Esophagus muscularis mucosa (tissue), 4 donors: ENCODE measurements around the gene IGF1R. TPM values are rescaled to one million over a fixed set of nuclear protein-coding genes. Genes with fewer than 3 reads are reported as not detected.

Experiments used
- DNase-seq: peaks from one replicate; pipeline ENCODE4 v3.0.0-alpha.2; 2017; ENCODE audit errors: extremely low spot score
- H3K27ac ChIP-seq, 4 donors: fragments of 200-600 bp; sonication (generic); replicated peaks in 1 of 4; 1 replicate in 3 of 4; 2 replicates in 1 of 4; pipeline ENCODE4 v1.5.1; 2016 to 2019; ENCODE audit warnings: mild to moderate bottlenecking in 1 of 4
- H3K27me3 ChIP-seq, 4 donors: fragments of 200-600 bp; sonication (generic); one replicate each; pipeline versions ENCODE4 v1.5.1 to v1.6.0; 2016 to 2019
- H3K36me3 ChIP-seq, 4 donors: fragments of 200-600 bp; sonication (generic); one replicate each; pipeline ENCODE4 v1.5.1; 2016 to 2019
- H3K4me1 ChIP-seq, 4 donors: fragments of 200-600 bp; sonication (generic); one replicate each; pipeline ENCODE4 v1.5.1; 2016 to 2019
- H3K4me3 ChIP-seq, 4 donors: fragments of 200-600 bp; sonication (generic); 1 replicate in 2 of 4; 2 replicates in 2 of 4; pipeline ENCODE4 v1.5.1; 2016 to 2019; ENCODE audit warnings: mild to moderate bottlenecking in 4 of 4, moderate library complexity in 1 of 4
- H3K9me3 ChIP-seq, 4 donors: fragments of 200-600 bp; sonication (generic); 1 replicate in 3 of 4; 2 replicates in 1 of 4; pipeline ENCODE4 v1.5.1; 2016 to 2019
- EP300 ChIP-seq: sonication (generic); formaldehyde crosslinking; IDR thresholded peaks from one replicate; pipeline ENCODE4 v1.6.1; 2017; ENCODE audit warnings: antibody characterized with exemption
- POLR2A ChIP-seq: fragments of 450-650 bp; IDR thresholded peaks from one replicate; pipeline ENCODE4 v1.6.1; 2017; ENCODE audit warnings: antibody characterized with exemption, moderate library complexity, mild to moderate bottlenecking, low read depth
- POLR2AphosphoS5 ChIP-seq, 2 donors: sonication (generic); formaldehyde crosslinking; IDR thresholded peaks; one replicate each; pipeline ENCODE4 v1.6.1; 2017; ENCODE audit warnings: antibody characterized with exemption in 2 of 2
- WGBS: methylation state at CpG from one replicate; pipeline ENCODE4 v1.1.5; 2018; 5-methylcytosine and 5-hydroxymethylcytosine counted together
- intact Hi-C: fragments of 100-400 bp; cut with DNase I; formaldehyde crosslinking; loops from one replicate; pipeline ENCODE4 v1.15.1; 2023
- total RNA-seq, 4 donors: library from RNA; depleted of rRNA; stranded (reverse); fragments of >200 nt; gene quantifications; one replicate each; pipeline versions ENCODE4 v1.1.0 to v1.2.1, GENCODE V29; 2016
- TF ChIP-seq, protein P1 (sequence below), 3 experiments: fragments of 200-600 bp in 2 of 3; fragments of 450-650 bp in 1 of 3; sonication (generic) in 2 of 3; IDR thresholded peaks; one replicate each; pipeline ENCODE4 v1.5.1; 2017 to 2019; ENCODE audit warnings: antibody characterized with exemption in 3 of 3, mild to moderate bottlenecking in 2 of 3, moderate library complexity in 1 of 3

Gene IGF1R
- total RNA-seq, 4 donors from 2014 or later: 33.6 to 95.3 (median 49.7) TPM

DNA sequence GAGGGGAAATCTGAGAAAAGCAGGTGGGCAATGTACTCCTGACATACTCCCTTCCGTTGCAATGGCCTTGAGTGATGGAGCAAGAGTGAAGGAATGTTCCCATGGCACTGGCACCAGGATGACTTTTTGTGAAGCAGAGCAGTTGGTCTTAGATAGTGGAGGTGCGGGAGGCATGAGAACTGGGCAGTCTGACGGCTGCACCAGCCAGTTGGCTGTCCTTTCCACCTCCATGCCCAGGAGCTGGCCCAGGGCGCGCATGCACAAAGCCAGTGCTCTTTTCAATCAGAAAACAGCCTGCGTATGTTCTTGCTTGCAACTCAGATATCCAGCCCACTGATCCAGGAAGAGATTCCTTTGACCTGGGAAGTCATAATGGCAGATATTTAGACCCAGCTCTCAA, 222.4 kb downstream of the IGF1R start:
- Histone ChIP-seq H3K4me3 (no peak overlapping the region), H3K27ac (no peak overlapping the region), H3K9me3 (no peaks in the 10 kb centered on the region), H3K4me1 (peaks cover 33 to 61% (median 46%) of the 10 kb centered on the region in 4 donors), H3K36me3 (no peaks in the 10 kb centered on the region), H3K27me3 (no peaks in the 10 kb centered on the region)
- intact Hi-C loops: no loop called here
- DNase-seq: no peak
- WGBS: 95% methylated on average over 2 of the region's 6 CpGs
- TF ChIP-seq EP300 (no peak), POLR2A (no peak), POLR2AphosphoS5 (IDR thresholded peaks at IDR 0.05) (no peak)
- TF ChIP-seq, protein P1, sequence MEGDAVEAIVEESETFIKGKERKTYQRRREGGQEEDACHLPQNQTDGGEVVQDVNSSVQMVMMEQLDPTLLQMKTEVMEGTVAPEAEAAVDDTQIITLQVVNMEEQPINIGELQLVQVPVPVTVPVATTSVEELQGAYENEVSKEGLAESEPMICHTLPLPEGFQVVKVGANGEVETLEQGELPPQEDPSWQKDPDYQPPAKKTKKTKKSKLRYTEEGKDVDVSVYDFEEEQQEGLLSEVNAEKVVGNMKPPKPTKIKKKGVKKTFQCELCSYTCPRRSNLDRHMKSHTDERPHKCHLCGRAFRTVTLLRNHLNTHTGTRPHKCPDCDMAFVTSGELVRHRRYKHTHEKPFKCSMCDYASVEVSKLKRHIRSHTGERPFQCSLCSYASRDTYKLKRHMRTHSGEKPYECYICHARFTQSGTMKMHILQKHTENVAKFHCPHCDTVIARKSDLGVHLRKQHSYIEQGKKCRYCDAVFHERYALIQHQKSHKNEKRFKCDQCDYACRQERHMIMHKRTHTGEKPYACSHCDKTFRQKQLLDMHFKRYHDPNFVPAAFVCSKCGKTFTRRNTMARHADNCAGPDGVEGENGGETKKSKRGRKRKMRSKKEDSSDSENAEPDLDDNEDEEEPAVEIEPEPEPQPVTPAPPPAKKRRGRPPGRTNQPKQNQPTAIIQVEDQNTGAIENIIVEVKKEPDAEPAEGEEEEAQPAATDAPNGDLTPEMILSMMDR (IDR thresholded peaks at IDR 0.05): no peak

DNA sequence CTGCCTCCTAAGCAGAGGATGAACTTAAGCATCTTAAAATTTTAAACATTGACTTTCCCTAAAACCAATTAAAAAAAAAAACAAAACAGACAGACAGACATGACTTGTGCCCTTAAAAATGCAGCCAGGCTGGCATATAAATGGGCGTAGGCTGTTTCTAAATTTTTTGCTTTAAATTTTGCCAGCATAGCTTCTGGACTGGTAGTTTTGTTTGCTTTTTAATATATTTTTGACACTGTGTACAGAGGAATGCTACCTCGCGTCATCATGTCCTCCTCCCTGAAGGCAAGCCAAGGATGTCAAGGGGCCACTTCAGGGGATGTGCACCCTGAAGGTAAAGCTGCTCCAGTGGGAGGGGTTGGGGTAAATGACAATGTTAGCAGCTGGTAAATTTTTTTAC, 224.4 kb downstream of the IGF1R start:
- Histone ChIP-seq H3K4me1 (peaks cover 53 to 72% (median 62%) of the 10 kb centered on the region in 4 donors), H3K36me3 (no peaks in the 10 kb centered on the region), H3K9me3 (no peaks in the 10 kb centered on the region), H3K4me3 (no peak overlapping the region), H3K27ac (no peak overlapping the region), H3K27me3 (no peaks in the 10 kb centered on the region)
- intact Hi-C loops: no loop called here
- no peak for DNase-seq
- TF ChIP-seq, protein P1 (IDR thresholded peaks at IDR 0.05): no peak
- no peak for TF ChIP-seq EP300
- TF ChIP-seq POLR2A: no peak
- TF ChIP-seq POLR2AphosphoS5 (IDR thresholded peaks at IDR 0.05): no peak
- 77% methylated on average over 3 of the region's 3 CpGs for WGBS

DNA sequence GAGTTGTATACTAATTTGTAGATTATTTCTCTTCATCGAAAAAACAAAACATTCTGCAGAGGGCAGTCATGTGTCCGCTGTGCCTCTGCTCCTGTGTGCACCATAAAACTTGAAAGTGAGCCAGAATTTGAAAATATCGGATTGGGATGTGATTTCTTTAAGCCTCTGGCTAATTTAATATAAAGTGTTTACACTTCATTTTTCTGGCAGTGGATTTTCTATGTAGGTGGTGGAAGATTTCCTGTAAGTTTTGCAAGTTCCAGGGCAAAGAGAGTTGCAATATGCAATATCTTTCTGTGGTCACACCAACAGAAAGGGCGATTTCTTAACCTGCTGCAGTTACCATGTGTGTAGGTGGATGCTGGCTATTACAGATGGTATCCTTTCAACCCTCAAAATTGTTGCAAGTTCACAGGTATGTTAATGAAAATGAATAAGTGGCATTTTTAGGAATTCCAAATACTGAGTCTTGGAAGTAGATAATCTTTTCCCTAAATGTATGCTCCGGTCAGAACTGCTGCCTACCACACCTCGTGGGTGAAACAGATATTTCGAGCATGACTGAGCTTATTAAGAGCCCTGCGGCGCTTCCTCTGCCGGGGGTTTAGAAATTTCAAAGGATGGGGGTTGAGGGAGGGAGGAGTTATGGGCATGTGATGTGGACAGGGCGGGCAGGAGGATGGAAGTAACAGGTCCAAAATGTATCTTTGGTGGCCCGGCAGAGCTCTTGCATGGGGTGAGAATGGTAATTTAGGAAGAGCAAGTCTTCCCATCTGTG, 225.3 kb downstream of the IGF1R start:
- no peak for TF ChIP-seq POLR2A
- no peak for TF ChIP-seq POLR2AphosphoS5 (IDR thresholded peaks at IDR 0.05)
- TF ChIP-seq, protein P1 (IDR thresholded peaks at IDR 0.05): no peak
- TF ChIP-seq EP300: no peak
- intact Hi-C loops: no loop called here
- Histone ChIP-seq H3K4me1 (peaks cover 62 to 73% (median 66%) of the 10 kb centered on the region in 4 donors), H3K36me3 (no peaks in the 10 kb centered on the region), H3K27ac (peak overlapping the region; percentile 66 to 80 (median 72)), H3K4me3 (peak overlapping the region in 1 of 4 donors; percentile 9), H3K9me3 (no peaks in the 10 kb centered on the region), H3K27me3 (no peaks in the 10 kb centered on the region)
- WGBS: 53% methylated on average over 12 of the region's 12 CpGs
- DNase-seq: no peak

DNA sequence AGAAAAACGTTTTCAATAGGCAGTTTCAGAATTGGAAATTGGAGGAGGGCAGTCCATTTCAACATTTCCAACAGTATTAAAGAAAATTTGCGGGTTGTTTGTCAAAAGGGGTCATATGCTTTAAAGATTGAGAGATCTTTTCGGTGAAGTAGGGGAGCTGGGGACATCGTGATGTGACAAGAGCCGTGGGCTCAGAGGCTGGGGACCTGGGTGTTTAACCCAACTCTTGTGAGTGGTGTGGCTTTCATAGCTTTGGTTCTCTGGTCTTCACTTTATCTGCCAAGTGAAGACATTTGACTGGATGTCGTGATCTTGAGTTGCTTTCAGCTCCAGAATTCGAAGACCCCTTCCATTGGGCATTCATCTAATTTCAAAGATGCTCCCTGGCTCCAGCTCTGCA, 226.0 kb downstream of the IGF1R start:
- Histone ChIP-seq H3K27ac (peak overlapping the region; percentile 66 to 80 (median 72)), H3K36me3 (no peaks in the 10 kb centered on the region), H3K4me1 (peaks cover 68 to 70% (median 69%) of the 10 kb centered on the region in 4 donors), H3K9me3 (no peaks in the 10 kb centered on the region), H3K4me3 (peak overlapping the region in 1 of 4 donors; percentile 2), H3K27me3 (no peaks in the 10 kb centered on the region)
- intact Hi-C loops: no loop called here
- TF ChIP-seq, protein P1 (IDR thresholded peaks at IDR 0.05): no peak
- TF ChIP-seq POLR2AphosphoS5 (IDR thresholded peaks at IDR 0.05): no peak
- TF ChIP-seq POLR2A: no peak
- no peak for TF ChIP-seq EP300
- WGBS: 76% methylated on average over 7 of the region's 7 CpGs
- DNase-seq: no peak
